ENCODE data around the gene PSME3IP1.

PSME3IP1 gene

GRCh38 chr16:57128771-57129389, 57.0 kb downstream of the PSME3IP1 start:
- Histone ChIP-seq H3K27ac (ENCODE audit: extremely low read depth, low read depth, low read length) (no peak overlapping the region), H3K9me3 (ENCODE audit: control insufficient read depth, insufficient read depth, low read depth, low read length) (no peaks in the 10 kb centered on the region), H3K4me1 (ENCODE audit: control insufficient read depth, insufficient read depth, low read length) (no peaks in the 10 kb centered on the region), H3K36me3 (ENCODE audit: control insufficient read depth in 2 of 2, insufficient read depth in 1 of 2, low read length in 2 of 2) (no peaks in the 10 kb centered on the region), H3K4me3 (ENCODE audit: low read depth, low read length) (no peak overlapping the region)
- ChIA-PET CTCF (interaction anchor here (0.6 kb wide), 2 partner anchors 65 to 292 kb away, joined by 3 to 4 read pairs; no protein-coding TSS in a partner anchor), POLR2A (interaction anchor here (1.2 kb wide), 1 partner anchor 37 kb away, joined by 3 read pairs; the partner anchor contains the start of gene CPNE2)
- no peak for TF ChIP-seq ZNF600 (tag by site-specific recombination; IDR thresholded peaks at IDR 0.05)
- peak; percentile 83 for TF ChIP-seq EGR2 (tag by site-specific recombination; IDR thresholded peaks at IDR 0.05; ENCODE audit: low read depth)
- peak; percentile 33; the same call in 1 of the 2 replicates for TF ChIP-seq ZFHX2 (tag by site-specific recombination; conservative IDR thresholded peaks at IDR 0.05)
- no peak for TF ChIP-seq ZNF341 (tag by site-specific recombination; IDR thresholded peaks at IDR 0.05; ENCODE audit: low read depth)
- TF ChIP-seq ZIC2 (tag by site-specific recombination; IDR thresholded peaks at IDR 0.05) = 0 out of 2 replicates have a peak, but pooled peaks have one; percentile 10

GRCh38 chr16:57127836-57128235, 58.0 kb downstream of the PSME3IP1 start:
- no peak overlapping the region for H3K27ac ChIP-seq (ENCODE audit: extremely low read depth, low read depth, low read length)
- CTCF ChIA-PET = interaction anchor here (2.3 kb wide), 1 partner anchor 43 kb away, joined by 12 read pairs; no protein-coding TSS in a partner anchor
- no peaks in the 10 kb centered on the region for H3K36me3 ChIP-seq (ENCODE audit: control insufficient read depth in 2 of 2, insufficient read depth in 1 of 2, low read length in 2 of 2)
- H3K4me3 ChIP-seq (ENCODE audit: low read depth, low read length) = no peak overlapping the region
- no peaks in the 10 kb centered on the region for H3K9me3 ChIP-seq (ENCODE audit: control insufficient read depth, insufficient read depth, low read depth, low read length)
- H3K4me1 ChIP-seq (ENCODE audit: control insufficient read depth, insufficient read depth, low read length) = no peaks in the 10 kb centered on the region
- TF ChIP-seq ZBTB11 (tag by site-specific recombination; conservative IDR thresholded peaks at IDR 0.05; ENCODE audit: low read depth) (no peak), ZNF138 (tag by site-specific recombination; IDR thresholded peaks at IDR 0.05; ENCODE audit: borderline replicate concordance) (no peak), ZNF692 (tag by site-specific recombination; IDR thresholded peaks at IDR 0.05) (no peak), ZBTB44 (tag by site-specific recombination; IDR thresholded peaks at IDR 0.05) (no peak), ZNF549 (tag by site-specific recombination; IDR thresholded peaks at IDR 0.05) (no peak), ZNF654 (tag by site-specific recombination; IDR thresholded peaks at IDR 0.05; ENCODE audit: low read depth) (no peak), ZNF157 (tag by site-specific recombination; IDR thresholded peaks at IDR 0.05) (no peak), ZFP41 (tag by site-specific recombination; IDR thresholded peaks at IDR 0.05; ENCODE audit: borderline replicate concordance) (no peak), ELK4 (IDR thresholded peaks at IDR 0.05; ENCODE audit: borderline replicate concordance, low read depth, low read length) (no peak), ZNF214 (tag by site-specific recombination; IDR thresholded peaks at IDR 0.05; ENCODE audit: borderline replicate concordance) (no peak), ZNF362 (tag by site-specific recombination; IDR thresholded peaks at IDR 0.05) (no peak), HOXD13 (CRISPR knock-in tag; IDR thresholded peaks at IDR 0.05; ENCODE audit: borderline replicate concordance) (no peak), ZNF596 (tag by site-specific recombination; IDR thresholded peaks at IDR 0.05) (no peak), SETDB1 (IDR thresholded peaks at IDR 0.05; ENCODE audit: insufficient read length, low read length) (no peak)
- POLR2A ChIA-PET = interaction anchor here (1.2 kb wide), 1 partner anchor 36 kb away, joined by 3 read pairs; the partner anchor contains the start of gene CPNE2

Data from HEK293 (cell line).